GM19324 (cell line): ENCODE measurements around the gene CLEC19A.

Experiments used
- ATAC-seq: cut with Tn5 transposase; IDR thresholded peaks from one replicate; pipeline ENCODE4 v1.9.1; 2021; ENCODE audit warnings: mild to moderate bottlenecking, moderate library complexity; ENCODE audit not compliant: unreplicated experiment, low FRiP score

CLEC19A gene

GRCh38 chr16:19284207-19284606, 1.3 kb upstream of the CLEC19A start:
- no peak for ATAC-seq

- no peak for ATAC-seq
Observed at GRCh38 chr16:19286827-19287226, 1.3 kb downstream of the CLEC19A start.

GRCh38 chr16:19287241-19287640, 1.7 kb downstream of the CLEC19A start:
- ATAC-seq: no peak

GRCh38 chr16:19288872-19289799, 3.6 kb downstream of the CLEC19A start:
- no peak for ATAC-seq

GRCh38 chr16:19289811-19290485, 4.4 kb downstream of the CLEC19A start:
- no peak for ATAC-seq

GRCh38 chr16:19290860-19291259, 5.3 kb downstream of the CLEC19A start:
- ATAC-seq: no peak

- no peak for ATAC-seq
Observed at GRCh38 chr16:19291475-19291874, 5.9 kb downstream of the CLEC19A start.

- no peak for ATAC-seq
Observed at GRCh38 chr16:19292186-19292585, 6.7 kb downstream of the CLEC19A start.

- ATAC-seq: peak; percentile 63
Observed at GRCh38 chr16:19294156-19294649, 8.7 kb downstream of the CLEC19A start.

- no peak for ATAC-seq
Observed at GRCh38 chr16:19295393-19295792, 9.9 kb downstream of the CLEC19A start.

GRCh38 chr16:19297454-19297853, 11.9 kb downstream of the CLEC19A start:
- no peak for ATAC-seq

- ATAC-seq: no peak
Observed at GRCh38 chr16:19299565-19299964, 14.0 kb downstream of the CLEC19A start.

GRCh38 chr16:19301931-19302330, 16.4 kb downstream of the CLEC19A start:
- ATAC-seq: no peak

- ATAC-seq: no peak
Observed at GRCh38 chr16:19304750-19305149, 19.2 kb downstream of the CLEC19A start.

- no peak for ATAC-seq
Observed at GRCh38 chr16:19305443-19305842, 19.9 kb downstream of the CLEC19A start.

GRCh38 chr16:19307587-19308241, 22.2 kb downstream of the CLEC19A start:
- ATAC-seq: no peak

GRCh38 chr16:19308392-19308791, 22.9 kb downstream of the CLEC19A start:
- ATAC-seq: no peak

- ATAC-seq: no peak
Observed at GRCh38 chr16:19309178-19309577, 23.6 kb downstream of the CLEC19A start.

- ATAC-seq: no peak
Observed at GRCh38 chr16:19314718-19315425, 29.3 kb downstream of the CLEC19A start.

GRCh38 chr16:19315889-19316433, 30.4 kb downstream of the CLEC19A start:
- ATAC-seq: no peak
